ENCODE data around the gene ANKFY1.

GRCh38 chr17:4165301-4166010 lies 98.3 kb downstream of the ANKFY1 start:
- TF ChIP-seq CTCF (IDR thresholded peaks at IDR 0.05; ENCODE audit: low read depth, low read length, poor library complexity, severe bottlenecking): no peak
- no peak for TF ChIP-seq EZH2phosphoT487 (IDR thresholded peaks at IDR 0.05; ENCODE audit: borderline replicate concordance, low read length)

Measured in DOHH2 (cell line).